Subcutaneous adipose tissue (tissue), 4 donors: Measurements from ENCODE around the gene ATF7. TPM values are rescaled to one million over a fixed set of nuclear protein-coding genes. Genes with fewer than 3 reads are reported as not detected.

Experiments
- total RNA-seq, 4 donors: library from RNA; depleted of rRNA; stranded (reverse); fragments of >200 nt; gene quantifications; one replicate each; pipeline ENCODE4 v1.1.0, GENCODE V29; 2016
- TF ChIP-seq, protein P1 (sequence below): fragments of 450-650 bp; IDR thresholded peaks from one replicate; pipeline ENCODE4 v1.5.1; 2016; ENCODE audit warnings: low read depth, mild to moderate bottlenecking, control low read depth, antibody characterized with exemption, moderate library complexity

Gene ATF7
- total RNA-seq, 4 donors from 2014 or later = 32.0 to 49.7 (median 43.7) TPM

DNA sequence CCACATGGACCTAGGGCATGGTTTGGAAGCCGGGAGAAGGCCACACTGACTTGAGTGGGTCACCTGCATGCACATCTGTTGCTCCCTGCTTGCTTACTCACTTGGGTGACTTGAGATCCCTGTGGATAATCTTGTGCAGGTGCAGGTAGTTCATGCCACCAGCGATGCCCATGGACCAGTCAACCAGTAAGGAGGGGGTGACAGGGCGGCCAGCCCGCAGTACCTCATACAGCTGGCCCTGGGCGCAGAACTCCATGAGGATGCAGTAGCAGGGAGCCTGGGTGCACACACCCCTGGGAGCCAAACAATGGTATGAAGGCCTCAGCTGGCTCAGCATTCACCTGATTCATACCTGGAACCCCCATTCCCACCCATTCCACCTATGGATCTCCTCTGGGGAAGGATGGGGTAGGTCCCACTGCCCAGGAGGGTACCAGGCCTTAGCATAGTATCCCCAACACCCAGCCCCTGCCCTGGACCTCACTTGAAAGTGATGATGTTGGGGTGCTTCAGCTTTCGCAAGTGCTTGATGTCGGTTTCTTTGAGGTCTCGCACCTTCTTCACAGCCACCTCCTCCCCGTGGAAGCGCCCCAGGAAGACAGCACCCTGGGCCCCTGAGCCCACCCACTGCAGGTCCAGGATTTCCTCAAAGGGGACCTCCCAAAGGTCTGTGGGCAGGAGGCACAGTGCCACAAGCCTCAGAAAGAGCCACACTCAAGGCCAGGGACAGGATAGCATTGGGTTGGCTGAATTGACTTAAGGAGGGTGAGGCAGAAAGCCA is 140.0 kb downstream of the ATF7 start:
- TF ChIP-seq, protein P1, sequence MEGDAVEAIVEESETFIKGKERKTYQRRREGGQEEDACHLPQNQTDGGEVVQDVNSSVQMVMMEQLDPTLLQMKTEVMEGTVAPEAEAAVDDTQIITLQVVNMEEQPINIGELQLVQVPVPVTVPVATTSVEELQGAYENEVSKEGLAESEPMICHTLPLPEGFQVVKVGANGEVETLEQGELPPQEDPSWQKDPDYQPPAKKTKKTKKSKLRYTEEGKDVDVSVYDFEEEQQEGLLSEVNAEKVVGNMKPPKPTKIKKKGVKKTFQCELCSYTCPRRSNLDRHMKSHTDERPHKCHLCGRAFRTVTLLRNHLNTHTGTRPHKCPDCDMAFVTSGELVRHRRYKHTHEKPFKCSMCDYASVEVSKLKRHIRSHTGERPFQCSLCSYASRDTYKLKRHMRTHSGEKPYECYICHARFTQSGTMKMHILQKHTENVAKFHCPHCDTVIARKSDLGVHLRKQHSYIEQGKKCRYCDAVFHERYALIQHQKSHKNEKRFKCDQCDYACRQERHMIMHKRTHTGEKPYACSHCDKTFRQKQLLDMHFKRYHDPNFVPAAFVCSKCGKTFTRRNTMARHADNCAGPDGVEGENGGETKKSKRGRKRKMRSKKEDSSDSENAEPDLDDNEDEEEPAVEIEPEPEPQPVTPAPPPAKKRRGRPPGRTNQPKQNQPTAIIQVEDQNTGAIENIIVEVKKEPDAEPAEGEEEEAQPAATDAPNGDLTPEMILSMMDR = no peak

DNA sequence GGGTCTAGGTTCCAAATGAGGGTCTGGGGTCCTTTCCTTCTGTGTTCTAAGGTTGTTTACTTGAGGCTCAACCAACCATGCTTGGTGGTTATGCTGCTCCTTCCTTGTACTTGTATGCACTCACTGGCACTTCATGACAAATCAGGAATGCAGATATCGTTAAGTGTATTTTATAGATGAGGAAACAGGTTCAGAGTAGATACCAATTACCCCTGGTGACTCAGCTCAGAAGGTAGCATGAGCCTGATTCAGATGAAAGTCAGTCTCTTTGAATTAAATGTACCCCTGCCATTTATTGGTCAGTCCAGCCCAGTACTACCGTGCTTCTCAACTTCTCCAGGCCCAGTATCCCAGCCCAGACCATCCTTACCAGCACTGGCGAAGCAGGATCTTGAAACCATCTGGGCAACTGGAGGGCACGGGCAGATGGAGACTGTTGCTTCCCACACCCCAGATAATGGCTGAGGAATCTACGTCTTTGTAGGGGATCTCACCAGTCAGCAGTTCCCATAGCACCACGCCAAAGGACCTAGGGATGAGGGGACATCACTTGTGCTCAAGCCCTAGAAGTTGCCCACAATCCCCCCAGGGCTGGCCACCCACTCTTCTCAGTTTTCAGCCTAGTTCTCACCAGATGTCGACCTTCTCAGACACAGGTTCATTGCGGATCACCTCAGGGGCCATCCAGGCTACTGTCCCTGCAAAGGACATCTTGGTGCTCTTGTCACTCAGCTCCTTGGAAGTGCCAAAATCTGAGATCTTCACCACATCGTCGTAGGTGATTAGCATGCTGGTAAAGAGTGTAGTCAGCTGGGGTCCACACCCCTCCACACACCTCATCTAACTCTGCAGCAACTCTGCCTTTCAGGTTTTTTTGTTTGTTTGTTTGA is 141.3 kb downstream of the ATF7 start:
- TF ChIP-seq, protein P1 = no peak

DNA sequence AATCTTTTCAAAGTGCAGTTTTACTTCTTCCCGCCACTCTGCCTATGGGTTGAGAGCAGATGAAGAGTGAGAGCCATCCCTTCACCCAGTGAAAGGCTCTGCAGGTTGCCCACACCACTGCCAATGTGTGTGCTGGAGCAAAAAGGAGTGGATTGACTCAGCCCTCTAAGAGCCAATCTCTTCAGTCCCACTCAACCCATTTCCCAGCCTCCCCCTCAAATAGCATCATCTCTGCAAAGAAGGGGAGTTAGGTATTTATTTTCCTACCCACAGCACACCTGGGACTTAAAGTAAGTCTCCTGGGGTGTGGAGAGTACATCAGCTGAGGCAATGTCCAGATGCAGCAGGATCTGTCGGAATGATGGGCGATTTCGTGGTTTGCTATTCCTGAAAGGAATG is 142.2 kb downstream of the ATF7 start:
- TF ChIP-seq, protein P1 = no peak

DNA sequence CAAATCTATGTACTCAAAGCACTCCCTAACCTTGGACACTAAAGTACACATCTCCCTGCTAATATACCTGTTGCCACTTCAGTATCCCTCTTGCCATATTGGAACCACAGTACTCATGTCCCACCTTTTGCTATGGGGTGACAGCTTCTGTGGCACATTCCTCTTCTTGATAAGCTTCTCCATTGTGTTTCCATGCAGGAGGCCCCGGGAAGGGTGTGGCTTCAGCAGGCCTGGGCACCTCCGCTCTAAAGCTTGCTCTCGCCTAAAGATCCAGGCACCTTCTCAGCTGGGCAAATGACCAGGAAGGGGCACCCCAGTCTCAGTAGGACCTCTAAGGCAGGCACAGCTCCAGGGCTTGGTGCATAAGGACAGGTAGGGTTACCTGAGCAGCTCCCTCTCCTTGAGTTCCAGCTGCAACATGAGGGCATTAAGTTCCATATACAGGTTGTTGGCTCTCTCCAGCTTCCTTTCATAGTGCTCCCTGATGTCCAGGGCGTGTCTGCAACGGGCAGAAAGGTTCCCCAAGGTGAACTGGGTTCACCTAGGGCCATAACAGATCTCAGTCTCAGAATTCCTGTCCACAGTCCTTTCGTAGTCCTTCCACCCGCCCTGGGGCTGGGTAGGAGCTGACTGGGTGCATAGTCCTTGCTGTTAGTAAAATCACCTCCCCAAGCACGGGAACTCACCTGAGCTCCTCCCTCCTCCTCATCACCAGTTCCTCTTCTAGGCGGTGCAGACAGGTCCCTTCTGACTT is 142.8 kb downstream of the ATF7 start:
- TF ChIP-seq, protein P1 = no peak

DNA sequence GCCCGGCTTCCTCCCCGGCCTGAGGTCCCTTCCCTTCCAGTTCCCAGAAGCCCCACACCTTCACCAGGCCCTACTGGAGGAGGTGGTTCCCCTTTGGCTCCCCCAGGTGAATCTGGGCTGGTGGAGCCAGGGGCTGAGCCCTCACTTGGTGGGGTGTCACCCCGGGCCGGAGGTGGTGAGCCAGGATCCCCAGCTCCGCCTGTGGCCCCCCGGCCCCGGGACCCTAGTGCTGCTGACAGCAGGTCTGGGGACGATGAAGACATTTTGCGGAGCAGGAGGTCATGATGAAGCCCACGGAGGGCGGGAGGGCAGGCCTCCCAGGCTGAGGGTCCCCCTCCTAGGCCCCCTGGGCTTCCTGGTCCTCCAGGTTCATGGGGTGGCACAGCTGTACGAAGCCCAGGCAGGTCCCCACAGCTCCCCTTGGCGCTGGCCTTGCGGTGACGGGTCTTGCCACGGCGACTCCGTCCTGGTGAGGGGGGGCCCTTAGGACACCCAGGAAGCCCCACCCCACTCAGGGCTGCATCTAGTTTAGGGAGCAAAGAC is 143.5 kb downstream of the ATF7 start:
- TF ChIP-seq, protein P1 = no peak

DNA sequence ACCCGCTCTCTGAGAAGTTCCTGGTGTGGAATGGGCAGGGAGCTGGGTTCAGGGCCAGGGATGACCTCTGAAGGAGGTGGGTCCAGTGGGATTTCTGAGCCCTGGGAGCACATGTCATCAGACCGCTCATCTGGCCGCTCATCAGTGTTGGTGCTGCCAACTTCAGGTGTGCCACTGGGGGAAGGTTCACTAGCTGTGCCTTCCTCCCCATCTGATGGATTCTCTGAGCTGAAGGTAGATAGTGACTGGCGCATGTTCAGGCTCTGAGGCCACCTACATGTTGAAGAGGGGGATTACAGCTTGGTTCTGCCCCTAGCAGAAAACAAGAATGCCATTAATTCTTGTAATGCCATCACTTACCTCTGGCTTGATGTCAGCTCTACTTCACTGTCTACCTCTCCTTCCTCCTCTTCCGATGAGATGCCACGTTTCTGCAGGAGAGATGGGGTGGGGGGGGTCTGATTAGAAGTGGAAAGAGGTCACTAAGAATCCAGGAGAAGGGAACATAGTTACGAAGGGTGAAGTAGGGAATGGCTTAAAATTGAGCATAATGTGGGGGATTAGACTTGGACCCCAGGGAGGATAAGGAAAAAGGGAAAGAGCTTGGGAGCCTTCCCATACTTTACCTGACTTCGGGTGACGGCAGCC is 144.1 kb downstream of the ATF7 start:
- TF ChIP-seq, protein P1 = no peak
